Mesothelial cell of epicardium (in vitro differentiated cells): Measurements from ENCODE around the gene MLH1. TPM values are rescaled to one million over a fixed set of nuclear protein-coding genes. Genes with fewer than 3 reads are reported as not detected.

Experiments used
- DNase-seq, 2 experiments: peaks; one replicate each; pipeline ENCODE4 v3.0.0; 2021; ENCODE audit warnings: low spot score in 2 of 2; ENCODE audit not compliant: unreplicated experiment in 2 of 2
- H3K27ac Mint-ChIP-seq: 2 replicates; pipeline ENCODE4 v1.8.0; 2021; ENCODE audit warnings: mixed read lengths
- H3K27me3 Mint-ChIP-seq: 2 replicates; pipeline ENCODE4 v1.8.0; 2021; ENCODE audit warnings: low read depth, mixed read lengths
- H3K36me3 Mint-ChIP-seq: 2 replicates; pipeline ENCODE4 v1.8.0; 2021; ENCODE audit warnings: mixed read lengths
- H3K4me1 Mint-ChIP-seq: 2 replicates; pipeline ENCODE4 v1.8.0; 2021; ENCODE audit warnings: mixed read lengths
- H3K4me3 Mint-ChIP-seq: 2 replicates; pipeline ENCODE4 v1.8.0; 2021; ENCODE audit warnings: mild to moderate bottlenecking, moderate library complexity, mixed read lengths
- H3K9me3 Mint-ChIP-seq: 2 replicates; pipeline ENCODE4 v1.8.0; 2021; ENCODE audit warnings: mixed read lengths
- CTCF ChIP-seq: fragments of 200-600 bp; sonication (generic); IDR thresholded peaks from one replicate; pipeline ENCODE4 v1.5.0; 2021; ENCODE audit warnings: antibody characterized with exemption; ENCODE audit not compliant: unreplicated experiment
- total RNA-seq: library from RNA; stranded (reverse); gene quantifications from 3 replicates; pipeline ENCODE4 v1.2.1, GENCODE V29; 2021

Gene MLH1
- total RNA-seq, 1 donor from 2014 or later = 36.3 TPM

- no peak for DNase-seq
- H3K9me3 Mint-ChIP-seq = peaks cover 5% of the 10 kb centered on the region
- no peak overlapping the region for H3K4me3 Mint-ChIP-seq
- no peak for TF ChIP-seq CTCF
- no peaks in the 10 kb centered on the region for H3K27me3 Mint-ChIP-seq
- H3K36me3 Mint-ChIP-seq = peaks cover 28% of the 10 kb centered on the region
- H3K4me1 Mint-ChIP-seq = no peaks in the 10 kb centered on the region
- no peak overlapping the region for H3K27ac Mint-ChIP-seq
Observed at GRCh38 chr3:37082317-37082716, 89.0 kb downstream of the MLH1 start.

- Mint-ChIP-seq H3K4me1 (peaks cover 3% of the 10 kb centered on the region), H3K9me3 (no peaks in the 10 kb centered on the region), H3K27me3 (no peaks in the 10 kb centered on the region), H3K27ac (no peak overlapping the region), H3K36me3 (peaks cover 10% of the 10 kb centered on the region), H3K4me3 (no peak overlapping the region)
- no peak for TF ChIP-seq CTCF
- DNase-seq = no peak
Observed at GRCh38 chr3:37086918-37087317, 93.6 kb downstream of the MLH1 start.

GRCh38 chr3:37087870-37088269, 94.6 kb downstream of the MLH1 start:
- TF ChIP-seq CTCF = no peak
- peaks cover 14% of the 10 kb centered on the region for H3K36me3 Mint-ChIP-seq
- no peak overlapping the region for H3K27ac Mint-ChIP-seq
- no peak for DNase-seq
- H3K4me1 Mint-ChIP-seq = peaks cover 3% of the 10 kb centered on the region
- no peak overlapping the region for H3K4me3 Mint-ChIP-seq
- H3K27me3 Mint-ChIP-seq = no peaks in the 10 kb centered on the region
- H3K9me3 Mint-ChIP-seq = no peaks in the 10 kb centered on the region

GRCh38 chr3:37092484-37092883, 99.2 kb downstream of the MLH1 start:
- DNase-seq = no peak
- H3K27me3 Mint-ChIP-seq = no peaks in the 10 kb centered on the region
- H3K27ac Mint-ChIP-seq = no peak overlapping the region
- H3K36me3 Mint-ChIP-seq = peaks cover 13% of the 10 kb centered on the region
- H3K4me1 Mint-ChIP-seq = peaks cover 32% of the 10 kb centered on the region
- no peak overlapping the region for H3K4me3 Mint-ChIP-seq
- TF ChIP-seq CTCF = no peak
- H3K9me3 Mint-ChIP-seq = no peaks in the 10 kb centered on the region

GRCh38 chr3:37093481-37093880, 100.2 kb downstream of the MLH1 start:
- no peak for DNase-seq
- no peak overlapping the region for H3K4me3 Mint-ChIP-seq
- peaks cover 36% of the 10 kb centered on the region for H3K4me1 Mint-ChIP-seq
- H3K9me3 Mint-ChIP-seq = no peaks in the 10 kb centered on the region
- TF ChIP-seq CTCF = no peak
- H3K27ac Mint-ChIP-seq = peak overlapping the region; percentile 31
- peaks cover 13% of the 10 kb centered on the region for H3K36me3 Mint-ChIP-seq
- H3K27me3 Mint-ChIP-seq = no peaks in the 10 kb centered on the region

- peak overlapping the region; percentile 78 for H3K27ac Mint-ChIP-seq
- H3K36me3 Mint-ChIP-seq = peaks cover 13% of the 10 kb centered on the region
- no peak for TF ChIP-seq CTCF
- H3K9me3 Mint-ChIP-seq = no peaks in the 10 kb centered on the region
- no peaks in the 10 kb centered on the region for H3K27me3 Mint-ChIP-seq
- H3K4me1 Mint-ChIP-seq = peaks cover 40% of the 10 kb centered on the region
- H3K4me3 Mint-ChIP-seq = no peak overlapping the region
- no peak for DNase-seq
Observed at GRCh38 chr3:37094636-37095035, 101.3 kb downstream of the MLH1 start.
